GM18858 (cell line): ENCODE data around the gene BRIX1.
"Not testable (repeated sequence)": the region's sequence is repeated elsewhere in the genome, so short reads cannot be mapped to it uniquely, and the experiment has no call there.

Experiments used
- ATAC-seq: cut with Tn5 transposase; IDR thresholded peaks from one replicate; pipeline ENCODE4 v1.9.1; 2021; ENCODE audit not compliant: unreplicated experiment

BRIX1 gene

GRCh38 chr5:34913072-34913471, 2.4 kb upstream of the BRIX1 start:
- ATAC-seq = no peak

- ATAC-seq = no peak
Observed at GRCh38 chr5:34914671-34915138, 806 bp upstream of the BRIX1 start.

- peak; percentile 1 for ATAC-seq
Observed at GRCh38 chr5:34915856-34916192, 313 bp downstream of the BRIX1 start.

GRCh38 chr5:34916518-34916917, 1.0 kb downstream of the BRIX1 start:
- no peak for ATAC-seq

GRCh38 chr5:34918025-34918424, 2.5 kb downstream of the BRIX1 start:
- ATAC-seq = no peak

- no peak for ATAC-seq
Observed at GRCh38 chr5:34919077-34919476, 3.6 kb downstream of the BRIX1 start.

GRCh38 chr5:34923256-34923655, 7.7 kb downstream of the BRIX1 start:
- not testable (repeated sequence) for ATAC-seq

- ATAC-seq = peak; percentile 79
Observed at GRCh38 chr5:34923694-34924461, 8.4 kb downstream of the BRIX1 start.

- ATAC-seq = no peak
Observed at GRCh38 chr5:34924462-34924765, 8.9 kb downstream of the BRIX1 start.

GRCh38 chr5:34926318-34926888, 10.9 kb downstream of the BRIX1 start:
- ATAC-seq = no peak

- no peak for ATAC-seq
Observed at GRCh38 chr5:34927785-34928184, 12.3 kb downstream of the BRIX1 start.

- no peak for ATAC-seq
Observed at GRCh38 chr5:34928267-34928666, 12.8 kb downstream of the BRIX1 start.

GRCh38 chr5:34929134-34929719, 13.7 kb downstream of the BRIX1 start, which contains the start of gene DNAJC21:
TSS of gene DNAJC21 (plus strand) at chr5:34929559. CDS start at chr5:34929820, 261 bp downstream.
- ATAC-seq = peak; percentile 72

GRCh38 chr5:34929720-34930461, 14.4 kb downstream of the BRIX1 start:
- peak; percentile 72 for ATAC-seq

GRCh38 chr5:34930462-34930844, 14.9 kb downstream of the BRIX1 start:
- ATAC-seq = no peak

- ATAC-seq = no peak
Observed at GRCh38 chr5:34930870-34931269, 15.4 kb downstream of the BRIX1 start.

- no peak for ATAC-seq
Observed at GRCh38 chr5:34932947-34933346, 17.4 kb downstream of the BRIX1 start.

GRCh38 chr5:34941936-34942335, 26.4 kb downstream of the BRIX1 start:
- ATAC-seq = no peak

- ATAC-seq = no peak
Observed at GRCh38 chr5:34944044-34944443, 28.5 kb downstream of the BRIX1 start.

- ATAC-seq = no peak
Observed at GRCh38 chr5:34944460-34945047, 29.0 kb downstream of the BRIX1 start.

GRCh38 chr5:34957321-34957720, 41.8 kb downstream of the BRIX1 start:
- ATAC-seq = no peak
